ENCODE measurements around the gene KCNK3.
"Not testable (repeated sequence)": the region's sequence is repeated elsewhere in the genome, so short reads cannot be mapped to it uniquely, and the experiment has no call there.

KCNK3 gene

DNA sequence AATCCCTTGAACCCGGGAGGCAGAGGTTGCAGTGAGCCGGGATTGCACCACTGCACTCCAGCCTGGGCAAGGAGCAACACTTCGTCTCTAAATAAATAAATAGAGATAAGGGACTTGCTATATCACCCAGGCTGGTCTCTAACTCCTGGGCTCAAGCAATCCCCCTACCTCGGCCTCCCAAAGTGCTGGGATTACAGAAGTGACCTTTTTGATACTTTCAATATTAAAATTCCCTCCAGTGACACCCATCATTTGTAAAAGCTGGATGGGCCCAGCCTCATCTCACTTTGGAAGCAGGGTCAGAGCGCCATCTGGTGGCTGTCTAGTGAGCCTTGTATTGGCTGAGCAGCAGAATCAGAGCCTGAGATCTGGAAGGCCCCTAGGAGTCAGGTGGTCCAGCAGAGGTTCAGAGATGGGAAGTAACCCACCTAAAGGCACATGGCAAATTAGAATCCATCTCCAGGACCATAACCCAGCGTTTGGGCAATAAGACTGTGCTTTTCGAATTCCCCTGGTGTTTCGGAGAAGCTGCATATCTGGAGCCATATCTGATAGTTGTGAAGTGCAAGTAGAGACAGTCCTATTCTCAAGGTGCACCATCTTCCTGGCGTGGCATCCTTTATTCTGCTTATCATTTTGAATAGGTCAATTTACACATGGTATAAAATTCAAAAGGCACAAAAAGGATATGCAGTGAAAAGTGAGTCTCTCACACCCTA is 53.2 kb downstream of the KCNK3 start:
- Histone ChIP-seq H3K27me3 (replicated peaks in 2 of 5; ENCODE audit: control insufficient read depth in 4 of 5, insufficient read depth in 5 of 5, low read length in 4 of 5) (peaks cover 0 to 8% (median 4%) of the 10 kb centered on the region in 5 experiments), H3K27ac (ENCODE audit: insufficient read depth in 1 of 2, low read depth in 1 of 2, low read length in 2 of 2, poor library complexity in 1 of 2, severe bottlenecking in 2 of 2) (no peak overlapping the region), H3K36me3 (ENCODE audit: control insufficient read depth in 4 of 4, insufficient read depth in 4 of 4, low read length in 3 of 4) (no peaks in the 10 kb centered on the region), H3K4me1 (ENCODE audit: control extremely low read depth in 1 of 4, control insufficient read depth in 4 of 4, insufficient read depth in 4 of 4, low read length in 3 of 4) (peaks cover 0 to 22% (median 20%) of the 10 kb centered on the region in 4 experiments), H3K4me3 (ENCODE audit: control insufficient read depth in 1 of 7, extremely low read depth in 1 of 7, insufficient read depth in 4 of 7, low read depth in 2 of 7, low read length in 6 of 7) (no peak overlapping the region), H3K9me3 (ENCODE audit: control extremely low read depth in 1 of 5, control insufficient read depth in 4 of 5, insufficient read depth in 2 of 5, low read depth in 1 of 5, low read length in 4 of 5) (no peaks in the 10 kb centered on the region)
- ChIA-PET CTCF (interaction anchor here (0.6 to 6.2 kb wide), 25 partner anchors 8 to 397 kb away, joined by 3 to 82 read pairs (median 4); no protein-coding TSS in a partner anchor), POLR2A (no interaction called here)
- DNase-seq = peak; percentile 83 to 91 (median 87)
- 43% methylated on average over 7 of the region's 9 CpGs for WGBS (ENCODE audit: insufficient coverage)

DNA sequence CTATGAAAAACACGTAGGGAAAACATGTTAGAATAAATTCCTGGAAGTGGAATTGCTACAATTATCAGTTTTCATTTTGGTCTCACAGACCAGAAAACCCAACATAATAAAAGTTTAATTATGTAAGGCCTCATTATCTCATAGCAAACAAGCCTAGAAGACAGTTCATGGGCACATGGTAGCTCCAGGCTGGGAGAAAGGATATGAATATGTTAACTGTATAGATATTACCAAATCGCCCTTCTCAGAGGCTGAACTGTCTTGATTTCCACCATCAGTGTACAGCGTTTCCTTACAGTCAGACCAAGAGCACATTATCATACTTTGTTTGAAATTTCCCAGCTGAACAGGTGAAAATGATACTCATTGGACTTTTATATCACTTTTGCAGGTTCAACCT is 54.4 kb downstream of the KCNK3 start:
- CTCF ChIA-PET = interaction anchor here (0.7 to 6.2 kb wide), 7 partner anchors 7 to 168 kb away, joined by 3 to 82 read pairs (median 5); no protein-coding TSS in a partner anchor
- WGBS (ENCODE audit: insufficient coverage) = 90% methylated on average over 2 of the region's 3 CpGs

DNA sequence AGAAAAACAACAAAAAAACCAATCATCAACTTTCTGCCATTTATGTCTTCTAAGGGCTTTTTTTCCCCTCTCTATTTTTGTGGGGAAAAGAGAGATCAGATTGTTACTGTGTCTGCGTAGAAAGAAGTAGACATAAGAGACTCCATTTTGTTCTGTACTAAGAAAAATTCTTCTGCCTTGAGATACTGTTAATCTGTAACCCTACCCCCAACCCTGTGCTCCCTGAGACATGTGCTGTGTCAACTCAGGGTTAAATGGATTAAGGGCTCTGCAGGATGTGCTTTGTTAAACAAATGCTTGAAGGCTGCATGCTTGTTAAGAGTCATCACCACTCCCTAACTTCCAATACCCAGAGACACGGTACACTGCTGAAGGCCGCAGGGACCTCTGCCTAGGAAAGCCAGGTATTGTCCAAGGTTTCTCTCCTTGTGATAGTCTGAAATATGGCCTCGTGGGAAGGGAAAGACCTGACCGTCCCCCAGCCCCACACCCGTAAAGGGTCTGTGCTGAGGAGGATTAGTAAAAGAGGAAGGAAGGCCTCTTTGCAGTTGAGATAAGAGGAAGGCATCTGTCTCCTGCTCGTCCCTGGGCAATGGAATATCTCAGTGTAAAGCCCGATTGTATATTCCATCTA is 57.4 kb downstream of the KCNK3 start:
- H3K27me3 ChIP-seq (replicated peaks in 2 of 5; ENCODE audit: control insufficient read depth in 4 of 5, insufficient read depth in 5 of 5, low read length in 4 of 5); H3K4me3 ChIP-seq (ENCODE audit: control insufficient read depth in 1 of 7, extremely low read depth in 1 of 7, insufficient read depth in 4 of 7, low read depth in 2 of 7, low read length in 6 of 7); DNase-seq; POLR2A ChIA-PET; H3K9me3 ChIP-seq (ENCODE audit: control extremely low read depth in 1 of 5, control insufficient read depth in 4 of 5, insufficient read depth in 2 of 5, low read depth in 1 of 5, low read length in 4 of 5); H3K27ac ChIP-seq (ENCODE audit: insufficient read depth in 1 of 2, low read depth in 1 of 2, low read length in 2 of 2, poor library complexity in 1 of 2, severe bottlenecking in 2 of 2); H3K36me3 ChIP-seq (ENCODE audit: control insufficient read depth in 4 of 4, insufficient read depth in 4 of 4, low read length in 3 of 4); H3K4me1 ChIP-seq (ENCODE audit: control extremely low read depth in 1 of 4, control insufficient read depth in 4 of 4, insufficient read depth in 4 of 4, low read length in 3 of 4): not testable (repeated sequence)
- WGBS (ENCODE audit: insufficient coverage) = 0% methylated on average over 1 of the region's 8 CpGs
- CTCF ChIA-PET = interaction anchor here (6.2 kb wide), 1 partner anchor 145 kb away, joined by 82 read pairs; no protein-coding TSS in a partner anchor

More for the DNA sequence above, 54.4 kb downstream of the KCNK3 start:
- Histone ChIP-seq H3K9me3 (ENCODE audit: control extremely low read depth in 1 of 5, control insufficient read depth in 4 of 5, insufficient read depth in 2 of 5, low read depth in 1 of 5, low read length in 4 of 5) (no peaks in the 10 kb centered on the region), H3K36me3 (ENCODE audit: control insufficient read depth in 4 of 4, insufficient read depth in 4 of 4, low read length in 3 of 4) (no peaks in the 10 kb centered on the region), H3K4me3 (ENCODE audit: control insufficient read depth in 1 of 7, extremely low read depth in 1 of 7, insufficient read depth in 4 of 7, low read depth in 2 of 7, low read length in 6 of 7) (no peak overlapping the region), H3K27me3 (replicated peaks in 2 of 5; ENCODE audit: control insufficient read depth in 4 of 5, insufficient read depth in 5 of 5, low read length in 4 of 5) (peaks cover 0 to 8% (median 3%) of the 10 kb centered on the region in 5 experiments), H3K27ac (ENCODE audit: insufficient read depth in 1 of 2, low read depth in 1 of 2, low read length in 2 of 2, poor library complexity in 1 of 2, severe bottlenecking in 2 of 2) (no peak overlapping the region), H3K4me1 (ENCODE audit: control extremely low read depth in 1 of 4, control insufficient read depth in 4 of 4, insufficient read depth in 4 of 4, low read length in 3 of 4) (peaks cover 0 to 10% (median 8%) of the 10 kb centered on the region in 4 experiments)
- POLR2A ChIA-PET = no interaction called here
- DNase-seq = no peak

DNA sequence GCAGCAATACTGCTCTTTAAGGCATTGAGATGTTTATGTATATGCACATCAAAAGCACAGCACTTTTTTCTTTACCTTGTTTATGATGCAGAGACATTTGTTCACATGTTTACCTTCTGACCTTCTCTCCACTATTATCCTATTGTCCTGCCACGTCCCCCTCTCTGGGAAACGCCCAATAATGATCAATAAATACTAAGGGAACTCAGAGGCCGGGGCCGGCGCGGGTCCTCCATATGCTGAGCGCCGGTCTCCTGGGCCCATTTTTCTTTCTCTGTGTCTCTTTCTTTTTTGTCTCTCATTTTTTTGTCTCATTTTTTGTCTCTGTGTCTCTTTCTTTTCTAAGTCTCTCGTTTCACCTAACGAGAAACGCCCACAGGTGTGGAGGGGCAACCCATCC is 57.9 kb downstream of the KCNK3 start:
- H3K4me1 ChIP-seq (ENCODE audit: control extremely low read depth in 1 of 4, control insufficient read depth in 4 of 4, insufficient read depth in 4 of 4, low read length in 3 of 4) = peaks cover 0 to 13% (median 9%) of the 10 kb centered on the region in 4 experiments
- H3K4me3 ChIP-seq (ENCODE audit: control insufficient read depth in 1 of 7, extremely low read depth in 1 of 7, insufficient read depth in 4 of 7, low read depth in 2 of 7, low read length in 6 of 7); CTCF ChIA-PET; H3K27me3 ChIP-seq (replicated peaks in 2 of 5; ENCODE audit: control insufficient read depth in 4 of 5, insufficient read depth in 5 of 5, low read length in 4 of 5); H3K27ac ChIP-seq (ENCODE audit: insufficient read depth in 1 of 2, low read depth in 1 of 2, low read length in 2 of 2, poor library complexity in 1 of 2, severe bottlenecking in 2 of 2); POLR2A ChIA-PET; H3K9me3 ChIP-seq (ENCODE audit: control extremely low read depth in 1 of 5, control insufficient read depth in 4 of 5, insufficient read depth in 2 of 5, low read depth in 1 of 5, low read length in 4 of 5); H3K36me3 ChIP-seq (ENCODE audit: control insufficient read depth in 4 of 4, insufficient read depth in 4 of 4, low read length in 3 of 4); DNase-seq: not testable (repeated sequence)
- 90% methylated on average over 9 of the region's 11 CpGs for WGBS (ENCODE audit: insufficient coverage)

DNA sequence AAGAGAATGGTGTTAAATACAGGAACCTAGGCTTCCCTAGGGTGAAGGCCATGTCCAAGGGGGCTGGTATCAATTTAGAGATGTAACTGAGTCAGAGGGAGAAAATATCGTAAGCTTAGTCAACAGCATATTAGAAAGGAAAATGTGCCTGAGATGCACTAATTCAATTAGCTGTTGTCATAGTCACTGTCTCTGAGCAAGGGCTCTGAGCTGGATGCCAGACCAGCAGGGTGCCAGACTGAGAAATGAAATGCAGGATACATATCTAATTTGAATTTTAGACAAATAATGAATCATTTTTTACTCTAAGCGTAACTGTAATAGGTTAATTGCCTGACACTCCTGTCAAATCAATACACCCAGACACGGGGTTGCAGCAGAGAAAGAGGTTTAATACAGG is 60.1 kb downstream of the KCNK3 start:
- Histone ChIP-seq H3K27ac (ENCODE audit: insufficient read depth in 1 of 2, low read depth in 1 of 2, low read length in 2 of 2, poor library complexity in 1 of 2, severe bottlenecking in 2 of 2) (no peak overlapping the region), H3K27me3 (replicated peaks in 2 of 5; ENCODE audit: control insufficient read depth in 4 of 5, insufficient read depth in 5 of 5, low read length in 4 of 5) (no peaks in the 10 kb centered on the region), H3K4me1 (ENCODE audit: control extremely low read depth in 1 of 4, control insufficient read depth in 4 of 4, insufficient read depth in 4 of 4, low read length in 3 of 4) (peaks cover 0 to 13% (median 9%) of the 10 kb centered on the region in 4 experiments), H3K36me3 (ENCODE audit: control insufficient read depth in 4 of 4, insufficient read depth in 4 of 4, low read length in 3 of 4) (no peaks in the 10 kb centered on the region), H3K9me3 (ENCODE audit: control extremely low read depth in 1 of 5, control insufficient read depth in 4 of 5, insufficient read depth in 2 of 5, low read depth in 1 of 5, low read length in 4 of 5) (no peaks in the 10 kb centered on the region), H3K4me3 (ENCODE audit: control insufficient read depth in 1 of 7, extremely low read depth in 1 of 7, insufficient read depth in 4 of 7, low read depth in 2 of 7, low read length in 6 of 7) (no peak overlapping the region)
- WGBS (ENCODE audit: insufficient coverage) = 100% methylated on average over 1 of the region's 3 CpGs
- DNase-seq = no peak
- POLR2A ChIA-PET = no interaction called here
- CTCF ChIA-PET = interaction anchor here (0.6 to 1.8 kb wide), 3 partner anchors 21 to 897 kb away, joined by 3 to 6 read pairs (median 4); no protein-coding TSS in a partner anchor

DNA sequence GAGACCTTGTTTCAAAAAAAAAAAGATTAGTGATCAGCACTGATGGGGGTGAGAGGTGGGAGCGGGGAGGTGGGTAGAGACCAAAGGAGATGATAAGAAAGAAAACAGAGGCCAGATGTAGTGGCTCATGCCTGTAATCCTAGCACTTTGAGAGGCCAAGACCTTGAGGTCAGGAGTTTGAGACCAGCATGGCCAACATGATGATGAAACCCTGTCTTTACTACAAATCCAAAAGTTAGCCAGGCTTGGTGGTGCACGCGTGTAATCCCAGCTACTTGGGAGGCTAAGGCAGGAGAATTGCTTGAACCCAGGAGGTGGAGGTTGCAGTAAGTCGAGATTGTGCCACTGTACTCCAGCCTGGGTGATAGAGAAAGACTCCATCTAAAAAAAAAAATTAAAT is 62.0 kb downstream of the KCNK3 start:
- Histone ChIP-seq H3K36me3 (ENCODE audit: control insufficient read depth in 4 of 4, insufficient read depth in 4 of 4, low read length in 3 of 4) (no peaks in the 10 kb centered on the region), H3K27ac (ENCODE audit: insufficient read depth in 1 of 2, low read depth in 1 of 2, low read length in 2 of 2, poor library complexity in 1 of 2, severe bottlenecking in 2 of 2) (no peak overlapping the region), H3K27me3 (replicated peaks in 2 of 5; ENCODE audit: control insufficient read depth in 4 of 5, insufficient read depth in 5 of 5, low read length in 4 of 5) (no peaks in the 10 kb centered on the region), H3K4me1 (ENCODE audit: control extremely low read depth in 1 of 4, control insufficient read depth in 4 of 4, insufficient read depth in 4 of 4, low read length in 3 of 4) (peaks cover 0 to 13% (median 9%) of the 10 kb centered on the region in 4 experiments), H3K9me3 (ENCODE audit: control extremely low read depth in 1 of 5, control insufficient read depth in 4 of 5, insufficient read depth in 2 of 5, low read depth in 1 of 5, low read length in 4 of 5) (no peaks in the 10 kb centered on the region), H3K4me3 (ENCODE audit: control insufficient read depth in 1 of 7, extremely low read depth in 1 of 7, insufficient read depth in 4 of 7, low read depth in 2 of 7, low read length in 6 of 7) (no peak overlapping the region)
- POLR2A ChIA-PET = no interaction called here
- DNase-seq = no peak
- WGBS (ENCODE audit: insufficient coverage) = 83% methylated on average over 1 of the region's 4 CpGs
- CTCF ChIA-PET = interaction anchor here (1.1 to 1.3 kb wide), 3 partner anchors 8 to 10 kb away, joined by 3 read pairs; no protein-coding TSS in a partner anchor

All from common myeloid progenitor, CD34-positive (primary cell).